Progenitor cell of endocrine pancreas (in vitro differentiated cells): ENCODE results near the gene KRT39. TPM values are rescaled to one million over a fixed set of nuclear protein-coding genes. Genes with fewer than 3 reads are reported as not detected.

Experiments used
- DNase-seq: peaks from one replicate; pipeline ENCODE4 v3.0.0; 2021; ENCODE audit warnings: low spot score; ENCODE audit not compliant: unreplicated experiment
- H3K27ac Mint-ChIP-seq: 2 replicates; pipeline ENCODE4 v1.8.0; 2021; ENCODE audit warnings: mild to moderate bottlenecking, moderate library complexity, mixed read lengths
- H3K27me3 Mint-ChIP-seq: 2 replicates; pipeline ENCODE4 v1.8.0; 2021; ENCODE audit warnings: mixed read lengths
- H3K36me3 Mint-ChIP-seq: 2 replicates; pipeline ENCODE4 v1.8.0; 2022; ENCODE audit warnings: mixed read lengths; ENCODE audit not compliant: insufficient read depth
- H3K4me1 Mint-ChIP-seq: 2 replicates; pipeline ENCODE4 v1.8.0; 2021; ENCODE audit warnings: low read depth, mixed read lengths
- H3K4me3 Mint-ChIP-seq: 2 replicates; pipeline ENCODE4 v1.8.0; 2021; ENCODE audit warnings: low read depth, mild to moderate bottlenecking, moderate library complexity, mixed read lengths
- H3K9me3 Mint-ChIP-seq: 2 replicates; pipeline ENCODE4 v1.8.0; 2021; ENCODE audit warnings: low read depth, mixed read lengths
- total RNA-seq: library from RNA; stranded (reverse); gene quantifications from 2 replicates; pipeline ENCODE4 v1.2.1, GENCODE V29; 2021
- TF ChIP-seq, protein P1 (sequence below): fragments of 200-600 bp; sonication (generic); IDR thresholded peaks from one replicate; pipeline ENCODE4 v1.5.0; 2021; ENCODE audit warnings: antibody characterized with exemption, mild to moderate bottlenecking; ENCODE audit not compliant: unreplicated experiment

The KRT39 gene
- total RNA-seq, 1 donor from 2014 or later: not detected

DNA sequence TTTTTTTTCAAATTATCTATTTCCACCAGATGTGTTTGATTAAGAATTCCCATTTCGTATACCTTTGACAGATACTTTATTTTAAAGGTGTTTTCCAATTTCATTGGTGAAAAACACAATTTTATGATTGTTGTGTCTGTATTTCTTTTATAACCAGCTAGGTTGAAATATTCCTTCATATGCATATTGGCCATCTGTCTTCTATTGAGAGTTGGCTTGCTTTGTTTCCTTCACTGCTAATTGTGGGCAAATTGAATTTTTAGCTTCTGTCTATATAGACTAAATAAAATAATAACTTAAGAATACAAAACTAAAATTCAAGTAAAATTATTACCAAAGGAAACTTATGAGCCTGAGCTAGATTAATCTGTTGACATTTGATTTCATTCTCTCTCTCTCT, 28.4 kb upstream of the KRT39 start:
- Mint-ChIP-seq H3K9me3 (peaks cover 3% of the 10 kb centered on the region), H3K36me3 (no peaks in the 10 kb centered on the region), H3K4me3 (no peak overlapping the region), H3K4me1 (peaks cover 11% of the 10 kb centered on the region), H3K27me3 (no peaks in the 10 kb centered on the region), H3K27ac (no peak overlapping the region)
- DNase-seq: no peak
- TF ChIP-seq, protein P1, sequence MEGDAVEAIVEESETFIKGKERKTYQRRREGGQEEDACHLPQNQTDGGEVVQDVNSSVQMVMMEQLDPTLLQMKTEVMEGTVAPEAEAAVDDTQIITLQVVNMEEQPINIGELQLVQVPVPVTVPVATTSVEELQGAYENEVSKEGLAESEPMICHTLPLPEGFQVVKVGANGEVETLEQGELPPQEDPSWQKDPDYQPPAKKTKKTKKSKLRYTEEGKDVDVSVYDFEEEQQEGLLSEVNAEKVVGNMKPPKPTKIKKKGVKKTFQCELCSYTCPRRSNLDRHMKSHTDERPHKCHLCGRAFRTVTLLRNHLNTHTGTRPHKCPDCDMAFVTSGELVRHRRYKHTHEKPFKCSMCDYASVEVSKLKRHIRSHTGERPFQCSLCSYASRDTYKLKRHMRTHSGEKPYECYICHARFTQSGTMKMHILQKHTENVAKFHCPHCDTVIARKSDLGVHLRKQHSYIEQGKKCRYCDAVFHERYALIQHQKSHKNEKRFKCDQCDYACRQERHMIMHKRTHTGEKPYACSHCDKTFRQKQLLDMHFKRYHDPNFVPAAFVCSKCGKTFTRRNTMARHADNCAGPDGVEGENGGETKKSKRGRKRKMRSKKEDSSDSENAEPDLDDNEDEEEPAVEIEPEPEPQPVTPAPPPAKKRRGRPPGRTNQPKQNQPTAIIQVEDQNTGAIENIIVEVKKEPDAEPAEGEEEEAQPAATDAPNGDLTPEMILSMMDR: no peak

DNA sequence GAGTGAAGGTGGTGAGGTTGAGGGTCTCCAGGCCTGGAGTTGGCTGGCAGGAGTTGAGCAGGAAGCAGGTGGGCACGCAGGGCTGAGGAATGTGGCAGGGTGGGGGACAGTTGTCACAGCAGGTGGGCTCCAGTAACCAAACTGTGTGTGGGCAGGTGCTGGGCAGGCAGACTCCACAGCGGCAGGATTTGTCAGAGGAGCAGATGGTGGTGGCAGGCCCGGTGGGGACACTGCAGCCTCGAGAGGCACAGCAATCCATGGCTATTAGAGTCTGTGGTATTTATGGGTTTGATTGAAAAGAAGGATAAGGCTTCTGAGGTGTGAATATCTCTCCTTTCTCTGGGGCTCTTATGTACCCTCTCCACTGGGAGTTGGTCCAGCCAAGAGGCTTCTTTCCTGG, 27.1 kb upstream of the KRT39 start, which contains the start of gene KRTAP3-3:
KRTAP3-3 (minus strand) TSS at position 326 of the 400 bp plus-strand sequence; CDS start at position 259, 67 bp downstream.
- Mint-ChIP-seq H3K27me3 (no peaks in the 10 kb centered on the region), H3K9me3 (peaks cover 3% of the 10 kb centered on the region), H3K4me3 (no peak within 1 kb of the TSS), H3K36me3 (no peaks in the 10 kb centered on the region), H3K4me1 (peaks cover 11% of the 10 kb centered on the region), H3K27ac (peak within 1 kb of the TSS; percentile 35)
- no peak for DNase-seq
- TF ChIP-seq, protein P1: no peak

DNA sequence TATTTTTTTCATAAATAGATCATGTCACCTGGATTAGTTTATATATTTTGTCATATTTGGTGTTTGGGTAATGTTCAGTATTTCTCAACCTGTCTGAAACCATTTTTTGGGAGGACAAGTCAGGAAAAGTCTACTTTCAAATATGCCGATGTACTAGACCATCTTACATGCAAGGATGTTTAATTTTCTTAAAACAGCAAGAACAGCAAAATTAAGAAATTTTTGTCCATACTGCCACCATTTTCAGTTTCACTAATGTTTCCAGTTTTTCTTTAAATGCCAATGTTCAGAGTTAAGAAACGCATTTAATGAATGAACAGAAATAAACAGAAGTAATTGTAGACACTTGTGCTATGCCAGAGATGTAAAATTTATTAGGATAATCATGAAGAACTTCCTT, 26.3 kb upstream of the KRT39 start:
- Mint-ChIP-seq H3K27ac (no peak overlapping the region), H3K36me3 (no peaks in the 10 kb centered on the region), H3K4me1 (peaks cover 11% of the 10 kb centered on the region), H3K4me3 (no peak overlapping the region), H3K9me3 (peaks cover 3% of the 10 kb centered on the region), H3K27me3 (no peaks in the 10 kb centered on the region)
- TF ChIP-seq, protein P1: no peak
- no peak for DNase-seq

DNA sequence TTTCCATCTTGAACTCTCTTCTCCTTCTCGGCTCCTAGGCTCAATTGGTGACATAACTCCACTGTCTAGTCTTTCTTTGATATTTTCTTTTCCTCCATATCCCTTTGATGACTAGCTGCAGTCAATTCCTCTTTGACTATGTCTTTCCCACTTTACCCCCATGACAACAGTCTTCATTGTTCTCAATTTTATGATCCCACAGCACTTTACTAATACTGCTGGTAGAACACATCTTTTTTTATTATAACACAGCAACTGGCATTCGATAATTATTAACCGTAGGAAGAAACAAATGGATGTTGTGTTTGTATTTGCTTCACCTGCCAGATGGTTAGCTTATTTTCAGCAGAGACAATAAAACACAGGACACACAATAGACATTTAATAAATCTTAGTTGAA, 25.9 kb upstream of the KRT39 start:
- DNase-seq: no peak
- Mint-ChIP-seq H3K4me3 (no peak overlapping the region), H3K36me3 (no peaks in the 10 kb centered on the region), H3K27me3 (no peaks in the 10 kb centered on the region), H3K9me3 (peaks cover 3% of the 10 kb centered on the region), H3K27ac (no peak overlapping the region), H3K4me1 (peaks cover 11% of the 10 kb centered on the region)
- TF ChIP-seq, protein P1: no peak

DNA sequence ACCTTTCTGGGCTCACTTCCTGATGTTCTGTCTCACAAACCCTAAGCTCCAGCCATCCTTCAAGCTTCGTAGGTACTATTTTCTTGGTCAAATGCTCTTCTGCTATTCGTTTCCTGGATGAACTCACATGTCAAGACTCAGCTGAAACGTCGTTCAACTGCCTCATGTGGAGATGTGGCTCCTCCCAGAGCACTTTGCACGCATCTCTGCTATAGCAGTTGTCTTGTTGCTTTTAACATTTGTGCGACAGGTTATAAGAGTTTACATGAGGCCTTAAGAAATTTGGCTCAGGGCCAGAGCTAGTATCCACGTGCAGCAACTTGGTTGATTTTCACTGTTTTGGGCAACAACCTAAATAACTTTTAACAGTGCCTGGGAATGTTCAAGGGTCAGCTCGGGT, 20.2 kb upstream of the KRT39 start:
- Mint-ChIP-seq H3K9me3 (peaks cover 3% of the 10 kb centered on the region), H3K27me3 (no peaks in the 10 kb centered on the region), H3K4me3 (no peak overlapping the region), H3K27ac (no peak overlapping the region), H3K4me1 (peaks cover 3% of the 10 kb centered on the region), H3K36me3 (no peaks in the 10 kb centered on the region)
- no peak for DNase-seq
- TF ChIP-seq, protein P1: no peak
